ENCODE results near the gene PLCB1.

DNA sequence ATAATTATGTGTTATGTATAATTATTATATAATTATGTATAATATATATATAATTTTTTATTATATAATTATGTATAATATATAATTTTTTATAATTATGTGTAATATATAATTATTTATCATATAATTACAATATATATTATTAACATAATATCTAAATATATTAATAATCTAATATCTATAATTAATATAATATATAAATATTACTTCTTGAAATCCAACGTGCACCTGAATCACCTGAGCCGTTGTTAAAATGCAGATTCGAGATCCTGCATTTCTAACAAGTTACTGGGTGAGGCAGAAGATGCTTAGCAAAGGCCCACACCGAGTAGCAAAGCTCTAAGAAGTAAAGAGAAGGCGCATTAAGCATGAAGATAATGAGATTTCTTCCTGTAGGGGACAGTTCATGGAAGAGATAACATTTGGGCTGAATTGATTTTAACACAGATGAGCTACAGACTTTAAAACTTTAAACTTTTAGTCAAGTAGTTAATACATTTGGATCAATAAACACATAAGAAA lies 530.4 kb downstream of the PLCB1 start:
- TF ChIP-seq TAF1 (IDR thresholded peaks at IDR 0.05; ENCODE audit: borderline replicate concordance, insufficient read depth, low read length) = no peak
- TF ChIP-seq, protein P1, sequence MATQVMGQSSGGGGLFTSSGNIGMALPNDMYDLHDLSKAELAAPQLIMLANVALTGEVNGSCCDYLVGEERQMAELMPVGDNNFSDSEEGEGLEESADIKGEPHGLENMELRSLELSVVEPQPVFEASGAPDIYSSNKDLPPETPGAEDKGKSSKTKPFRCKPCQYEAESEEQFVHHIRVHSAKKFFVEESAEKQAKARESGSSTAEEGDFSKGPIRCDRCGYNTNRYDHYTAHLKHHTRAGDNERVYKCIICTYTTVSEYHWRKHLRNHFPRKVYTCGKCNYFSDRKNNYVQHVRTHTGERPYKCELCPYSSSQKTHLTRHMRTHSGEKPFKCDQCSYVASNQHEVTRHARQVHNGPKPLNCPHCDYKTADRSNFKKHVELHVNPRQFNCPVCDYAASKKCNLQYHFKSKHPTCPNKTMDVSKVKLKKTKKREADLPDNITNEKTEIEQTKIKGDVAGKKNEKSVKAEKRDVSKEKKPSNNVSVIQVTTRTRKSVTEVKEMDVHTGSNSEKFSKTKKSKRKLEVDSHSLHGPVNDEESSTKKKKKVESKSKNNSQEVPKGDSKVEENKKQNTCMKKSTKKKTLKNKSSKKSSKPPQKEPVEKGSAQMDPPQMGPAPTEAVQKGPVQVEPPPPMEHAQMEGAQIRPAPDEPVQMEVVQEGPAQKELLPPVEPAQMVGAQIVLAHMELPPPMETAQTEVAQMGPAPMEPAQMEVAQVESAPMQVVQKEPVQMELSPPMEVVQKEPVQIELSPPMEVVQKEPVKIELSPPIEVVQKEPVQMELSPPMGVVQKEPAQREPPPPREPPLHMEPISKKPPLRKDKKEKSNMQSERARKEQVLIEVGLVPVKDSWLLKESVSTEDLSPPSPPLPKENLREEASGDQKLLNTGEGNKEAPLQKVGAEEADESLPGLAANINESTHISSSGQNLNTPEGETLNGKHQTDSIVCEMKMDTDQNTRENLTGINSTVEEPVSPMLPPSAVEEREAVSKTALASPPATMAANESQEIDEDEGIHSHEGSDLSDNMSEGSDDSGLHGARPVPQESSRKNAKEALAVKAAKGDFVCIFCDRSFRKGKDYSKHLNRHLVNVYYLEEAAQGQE (IDR thresholded peaks at IDR 0.05; ENCODE audit: insufficient read depth in 1 of 2, low read depth in 2 of 2, low read length in 2 of 2) = no peak
- no peak for TF ChIP-seq POLR2AphosphoS5 (IDR thresholded peaks at IDR 0.05; ENCODE audit: low read depth, low read length)
- no peak for TF ChIP-seq SIN3A (IDR thresholded peaks at IDR 0.05; ENCODE audit: borderline replicate concordance, insufficient read depth, low read length)
- TF ChIP-seq FOXP2 (optimal IDR thresholded peaks at IDR 0.05; ENCODE audit: borderline replicate concordance, extremely low read depth, extremely low read length, insufficient read depth) = no peak
